HG03108 (cell line): Measurements from ENCODE around the gene HIP1.
"Not testable (repeated sequence)": the region's sequence is repeated elsewhere in the genome, so short reads cannot be mapped to it uniquely, and the experiment has no call there.

Experiments used
- ATAC-seq: cut with Tn5 transposase; IDR thresholded peaks from one replicate; pipeline ENCODE4 v1.9.1; 2021; ENCODE audit warnings: moderate library complexity; ENCODE audit not compliant: unreplicated experiment

Gene HIP1

DNA sequence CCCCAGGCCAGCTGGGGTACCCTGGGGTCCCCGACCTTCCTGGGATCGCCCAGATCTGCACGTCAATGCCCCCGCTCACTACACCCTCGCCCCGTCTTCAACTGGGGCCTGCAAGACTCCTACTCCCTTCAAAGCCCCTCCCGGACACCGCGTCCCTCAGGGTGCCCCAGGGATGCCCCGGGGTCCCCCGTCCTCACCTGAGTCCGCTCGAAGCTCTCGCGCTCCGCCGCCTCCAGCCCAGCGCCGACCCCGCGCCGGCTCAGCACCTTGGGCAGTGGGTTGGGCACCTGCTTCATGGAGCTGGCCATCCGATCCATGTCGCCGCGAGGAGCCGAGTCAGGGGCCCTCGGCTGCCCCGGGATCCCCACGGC lies at the start of gene HIP1:
Gene HIP1 (minus strand): TSS at position 338 of the 371 bp plus-strand sequence. CDS start 21 bp downstream, at position 317.
- no peak for ATAC-seq

DNA sequence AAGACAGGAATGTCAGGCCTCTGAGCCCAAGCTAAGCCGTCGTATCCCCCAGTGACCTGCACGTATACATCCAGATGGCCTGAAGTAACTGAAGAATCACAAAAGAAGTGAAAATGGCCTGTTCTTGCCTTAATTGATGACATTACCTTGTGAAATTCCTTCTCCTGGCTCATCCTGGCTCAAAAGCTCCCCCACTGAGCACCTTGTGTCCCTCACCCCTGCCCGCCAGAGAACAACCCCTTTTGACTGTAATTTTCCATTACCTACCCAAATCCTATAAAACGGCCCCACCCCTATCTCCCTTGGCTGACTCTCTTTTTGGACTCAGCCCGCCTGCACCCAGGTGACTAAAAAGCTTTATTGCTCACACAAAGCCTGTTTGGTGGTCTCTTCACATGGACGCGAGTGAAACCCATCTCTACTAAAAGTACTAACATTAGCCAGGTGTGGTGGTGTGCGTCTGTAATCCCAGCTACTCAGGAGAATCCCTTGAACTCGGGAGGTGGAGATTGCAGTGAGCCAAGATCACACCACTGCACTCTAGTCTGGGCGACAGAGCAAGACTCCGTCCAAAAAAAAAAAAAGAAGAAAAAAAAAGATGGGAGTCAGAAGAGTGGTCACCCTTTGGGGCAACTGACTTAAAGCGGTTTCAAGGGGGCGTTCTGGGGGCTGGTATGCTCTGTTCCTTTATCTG lies 49.6 kb upstream of the HIP1 start:
- ATAC-seq = not testable (repeated sequence)

DNA sequence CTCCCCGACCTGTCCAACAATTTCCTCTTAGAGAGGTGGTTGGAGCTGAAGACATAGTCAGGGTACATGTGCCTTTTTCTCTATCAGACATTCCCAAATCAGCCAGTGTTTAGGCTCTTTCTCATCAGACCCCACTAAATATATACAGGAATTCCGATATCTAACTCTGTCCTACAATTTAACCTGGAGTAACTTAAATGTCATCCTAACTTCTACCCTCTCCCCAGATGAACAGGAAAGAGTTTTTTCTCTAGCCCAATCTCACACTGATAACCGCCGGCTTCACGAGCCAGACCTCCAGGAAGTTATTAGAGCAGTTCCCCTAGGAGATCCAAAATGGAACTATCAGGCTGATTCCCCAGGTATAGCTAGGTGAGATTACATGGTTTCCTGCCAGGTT lies 44.3 kb upstream of the HIP1 start:
- not testable (repeated sequence) for ATAC-seq

DNA sequence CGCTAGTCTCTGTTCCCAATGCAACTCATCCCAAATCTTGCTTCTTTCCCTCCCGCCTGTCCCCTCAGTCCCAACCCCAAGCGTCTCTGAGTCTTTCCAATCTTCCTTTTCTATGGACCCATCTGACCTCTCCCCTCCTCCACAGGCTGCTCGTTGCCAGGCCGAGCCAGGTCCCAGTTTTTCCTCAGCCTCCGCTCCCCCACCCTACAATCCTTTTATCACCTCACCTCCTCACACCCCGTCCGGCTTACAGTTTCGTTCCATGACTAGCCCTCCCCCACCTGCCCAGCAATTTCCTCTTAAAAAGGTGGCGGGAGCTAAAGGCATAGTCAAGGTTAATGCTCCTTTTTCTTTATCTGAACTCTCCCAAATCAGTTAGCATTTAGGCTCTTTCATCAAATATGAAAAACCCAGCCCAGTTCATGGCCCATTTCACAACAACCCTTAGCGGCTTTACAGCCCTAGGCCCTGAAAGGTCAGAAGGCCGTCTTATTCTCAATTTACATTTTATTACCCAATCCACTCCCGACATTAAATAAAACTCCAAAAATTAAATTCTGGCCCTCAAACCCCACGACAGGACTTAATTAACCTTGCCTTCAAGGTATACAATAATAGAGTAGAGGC lies 42.0 kb upstream of the HIP1 start:
- not testable (repeated sequence) for ATAC-seq

DNA sequence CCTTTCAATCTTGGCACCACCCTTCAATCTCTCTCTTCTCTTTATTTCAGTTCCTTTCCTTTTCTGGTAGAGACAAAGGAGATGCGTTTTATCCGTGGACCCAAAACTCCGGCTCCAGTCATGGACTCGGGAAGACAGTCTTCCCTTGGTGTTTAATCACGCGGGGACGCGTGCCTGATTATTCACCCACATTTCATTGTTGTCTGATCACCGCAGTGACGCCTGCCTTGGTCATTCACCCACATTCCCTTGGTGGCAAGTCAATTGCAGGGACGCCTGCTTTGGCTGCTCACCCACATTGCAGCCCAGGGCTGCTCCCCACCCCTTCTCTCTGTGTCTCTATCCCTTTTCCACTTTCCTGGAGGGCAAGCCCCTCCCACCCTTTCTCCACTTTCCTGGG lies 40.8 kb upstream of the HIP1 start:
- ATAC-seq = not testable (repeated sequence)

DNA sequence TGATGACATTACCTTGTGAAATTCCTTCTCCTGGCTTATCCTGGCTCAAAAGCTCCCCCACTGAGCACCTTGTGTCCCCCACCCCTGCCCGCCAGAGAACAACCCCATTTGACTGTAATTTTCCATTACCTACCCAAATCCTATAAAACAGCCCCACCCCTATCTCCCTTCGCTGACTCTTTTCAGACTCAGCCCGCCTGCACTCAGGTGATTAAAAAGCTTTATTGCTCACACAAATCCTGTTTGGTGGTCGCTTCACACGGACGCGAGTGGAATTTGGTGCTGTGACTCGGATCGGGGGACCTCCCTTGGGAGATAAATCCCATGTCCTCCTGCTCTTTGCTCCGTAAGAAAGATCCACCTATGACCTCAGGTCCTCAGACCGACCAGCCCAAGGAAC lies 40.3 kb upstream of the HIP1 start:
- not testable (repeated sequence) for ATAC-seq

DNA sequence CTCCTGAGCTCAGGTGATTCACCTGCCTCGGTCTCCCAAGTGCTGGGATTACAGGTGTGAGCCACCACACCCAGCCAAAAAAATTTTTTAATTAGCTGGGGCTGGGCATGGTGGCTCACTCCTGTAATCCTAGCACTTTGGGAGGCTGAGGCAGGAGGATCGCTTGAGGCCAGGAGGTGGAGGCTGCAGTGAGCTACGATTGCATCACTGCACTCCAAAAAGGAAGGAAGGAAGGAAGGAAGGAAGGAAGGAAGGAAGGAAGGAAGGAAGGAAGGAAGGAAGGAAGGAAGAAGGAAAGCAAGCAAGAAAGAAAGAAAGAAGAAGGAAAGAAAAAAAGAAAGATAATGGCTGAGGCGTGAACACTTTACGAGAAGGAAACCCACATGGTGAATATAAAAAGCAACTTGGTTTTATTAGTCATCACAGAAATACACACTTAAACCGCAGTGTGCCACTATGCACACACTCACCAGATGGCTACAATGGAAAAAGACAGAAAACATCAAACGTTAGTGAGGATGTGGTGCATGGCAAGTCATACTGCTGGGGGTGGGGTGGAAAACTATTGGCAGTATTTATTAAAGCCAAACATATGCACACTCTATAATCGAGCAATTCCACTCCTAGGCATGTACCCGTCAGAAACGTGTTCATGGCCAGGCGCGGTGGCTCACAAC lies 37.7 kb upstream of the HIP1 start:
- ATAC-seq = no peak

DNA sequence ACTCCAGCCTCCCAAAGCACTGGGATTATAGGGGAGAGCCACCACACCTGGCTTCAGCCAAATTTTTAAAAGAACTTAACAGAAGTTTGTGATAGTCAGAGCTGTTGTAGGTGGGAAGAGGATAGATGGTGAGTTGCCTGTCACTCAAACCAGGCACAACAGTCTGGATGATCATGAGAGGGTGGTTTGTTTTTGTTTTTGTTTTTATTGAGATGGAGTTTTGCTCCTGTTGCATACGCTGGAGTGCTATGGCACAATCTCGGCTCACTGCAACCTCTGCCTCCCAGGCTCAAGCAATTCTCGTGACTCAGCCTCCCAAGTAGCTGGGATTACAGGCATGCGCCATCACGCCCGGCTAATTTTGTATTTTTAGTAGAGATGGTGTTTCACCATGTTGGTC lies 35.2 kb upstream of the HIP1 start:
- not testable (repeated sequence) for ATAC-seq

DNA sequence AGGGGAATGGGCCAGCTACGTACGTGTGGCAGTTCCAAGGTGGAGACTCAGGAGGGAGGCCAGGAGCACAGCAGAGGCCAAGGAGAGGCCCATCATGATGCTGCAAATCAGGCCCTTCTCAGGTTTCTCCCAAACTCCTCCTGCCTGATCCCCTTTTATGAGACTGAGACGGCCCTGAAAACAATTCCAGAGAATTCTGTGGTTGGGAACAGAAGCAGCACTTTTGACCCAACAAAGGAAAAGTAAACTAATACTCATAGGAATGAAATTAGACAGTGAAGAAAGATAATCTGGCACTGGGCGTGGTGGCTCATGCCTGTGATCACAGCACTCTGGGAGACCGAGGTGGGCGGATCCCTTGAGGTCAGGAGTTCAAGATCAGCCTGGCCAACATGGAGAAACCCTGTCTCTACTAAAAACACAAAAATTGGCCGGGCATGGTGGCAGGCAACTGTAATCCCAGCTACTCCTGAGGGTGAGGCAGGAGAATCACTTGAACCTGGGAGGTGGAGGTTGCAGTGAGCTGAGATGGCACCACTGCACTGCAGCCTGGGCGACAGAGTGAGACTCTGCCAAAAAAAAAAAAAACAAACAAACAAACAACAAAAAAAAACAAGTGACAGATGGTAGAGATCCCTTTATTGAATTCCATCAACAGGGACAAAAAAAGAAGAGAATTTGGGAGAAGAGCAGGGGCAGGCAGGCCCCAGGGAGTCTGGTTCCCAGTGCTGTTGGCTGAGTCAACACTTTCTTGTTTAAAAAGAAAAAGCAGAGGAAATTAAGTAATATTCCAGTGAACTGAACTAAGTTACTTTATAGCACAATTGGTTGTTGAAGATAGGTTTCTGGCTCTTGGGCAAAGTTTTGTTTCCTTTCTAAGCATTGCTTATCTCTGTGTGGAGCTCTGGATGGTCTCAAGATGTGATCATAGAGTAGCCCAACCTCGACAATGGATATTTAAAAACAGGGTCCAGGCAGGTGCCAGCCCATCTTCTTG lies 33.6 kb upstream of the HIP1 start, which contains the start of gene CCL26:
Gene CCL26 (minus strand): TSS at position 131 of the 997 bp plus-strand sequence. CDS start 35 bp downstream, at position 96.
- ATAC-seq = no peak

DNA sequence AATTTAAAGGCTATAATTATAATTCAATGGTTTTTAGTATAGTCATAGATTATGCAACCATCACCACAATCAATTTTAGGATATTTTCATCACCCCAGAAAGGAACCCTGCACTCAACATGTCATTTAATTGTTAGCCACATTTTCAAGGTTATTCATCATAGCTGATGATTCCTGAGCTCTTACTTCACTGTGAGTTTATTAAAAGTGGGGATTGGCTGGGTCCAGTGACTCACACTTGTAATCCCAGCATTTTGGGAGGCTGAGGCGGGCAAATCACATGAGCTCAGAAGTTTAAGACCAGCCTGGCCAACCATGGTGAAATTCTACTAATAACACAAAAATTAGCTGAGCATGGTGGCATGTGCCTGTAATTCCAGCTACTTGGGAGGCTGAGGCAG lies 32.5 kb upstream of the HIP1 start:
- no peak for ATAC-seq

DNA sequence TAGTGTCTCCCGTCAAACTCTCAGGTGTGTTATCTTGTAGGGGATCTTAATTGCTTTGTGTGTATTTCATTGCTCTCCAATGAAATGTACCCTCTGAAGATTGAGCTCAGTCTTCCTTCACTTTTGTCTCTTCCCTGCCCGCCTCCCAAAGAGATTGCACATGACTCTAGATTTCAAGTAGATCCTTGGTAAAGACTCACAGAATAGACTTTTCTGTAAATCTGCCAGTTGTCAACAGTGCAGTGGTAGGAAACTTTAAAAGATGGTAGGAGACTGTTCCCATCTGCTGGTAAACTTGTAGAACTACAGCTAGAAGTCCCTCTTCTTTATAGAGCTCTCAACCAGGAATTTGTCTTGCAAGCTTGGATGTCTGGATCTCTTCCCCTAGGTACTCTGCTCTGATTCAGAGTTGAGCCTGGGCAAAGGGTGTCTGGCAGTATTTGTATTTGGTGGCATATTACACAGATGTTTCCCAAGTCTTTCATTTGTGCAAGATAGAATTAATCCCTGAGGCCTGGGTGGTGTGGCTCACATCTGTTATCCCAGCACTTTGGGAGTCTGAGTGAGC lies 23.7 kb upstream of the HIP1 start:
- ATAC-seq = no peak

DNA sequence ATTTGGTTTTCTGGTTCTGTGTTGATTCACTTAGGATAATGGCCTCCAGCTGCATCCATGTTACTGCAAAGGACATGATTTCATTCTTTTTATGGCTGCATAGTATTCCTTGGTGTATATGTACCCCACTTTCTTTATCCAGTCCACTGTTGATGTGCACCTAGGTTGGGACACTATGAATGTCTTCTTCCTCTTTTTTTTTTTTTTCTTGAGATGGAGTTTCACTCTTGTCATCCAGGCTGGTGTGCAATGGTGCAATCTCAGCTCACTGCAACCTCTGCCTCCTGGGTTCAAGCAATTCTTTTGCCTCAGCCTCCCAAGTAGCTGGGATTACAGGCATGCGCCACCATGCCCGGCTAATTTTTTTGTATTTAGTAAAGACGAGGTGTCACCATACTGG lies 23.1 kb upstream of the HIP1 start:
- not testable (repeated sequence) for ATAC-seq

DNA sequence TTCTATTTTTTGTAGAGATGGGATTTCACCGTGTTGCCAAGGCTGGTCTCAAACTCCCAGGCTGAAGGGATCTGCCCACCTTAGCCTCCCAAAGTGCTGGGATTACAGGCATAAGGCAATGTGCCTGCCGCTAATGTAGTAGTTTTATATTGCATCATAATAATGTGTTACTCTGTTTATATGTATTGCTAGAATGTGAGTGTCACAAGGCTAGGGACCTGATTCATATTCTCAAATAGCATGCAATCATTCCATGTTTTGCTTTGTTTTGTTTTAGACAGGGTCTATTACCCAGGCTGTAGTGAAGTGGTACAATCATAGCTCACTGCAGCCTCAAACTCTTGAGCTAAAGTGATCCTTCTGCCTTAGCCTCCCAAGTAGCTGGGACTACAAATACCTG lies 19.8 kb upstream of the HIP1 start:
- ATAC-seq = no peak

DNA sequence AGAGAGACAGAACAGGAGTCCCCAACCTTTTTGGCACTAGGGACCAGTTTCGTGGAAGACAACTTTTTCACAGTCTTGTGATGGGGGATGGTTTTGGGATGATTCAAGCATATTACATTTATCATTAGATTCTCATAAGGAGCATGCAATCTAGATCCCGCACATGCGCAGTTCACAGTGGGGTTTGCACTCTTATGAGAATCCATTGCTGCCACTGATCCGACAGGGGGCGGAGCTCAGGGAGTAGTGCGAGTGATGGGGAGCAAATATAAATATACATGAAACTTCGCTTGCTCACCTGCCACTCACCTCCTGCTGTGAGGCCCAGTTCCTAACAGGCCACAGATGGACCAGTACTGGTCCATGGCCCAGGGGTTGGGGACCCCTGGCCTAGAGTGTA lies 19.1 kb upstream of the HIP1 start:
- no peak for ATAC-seq

DNA sequence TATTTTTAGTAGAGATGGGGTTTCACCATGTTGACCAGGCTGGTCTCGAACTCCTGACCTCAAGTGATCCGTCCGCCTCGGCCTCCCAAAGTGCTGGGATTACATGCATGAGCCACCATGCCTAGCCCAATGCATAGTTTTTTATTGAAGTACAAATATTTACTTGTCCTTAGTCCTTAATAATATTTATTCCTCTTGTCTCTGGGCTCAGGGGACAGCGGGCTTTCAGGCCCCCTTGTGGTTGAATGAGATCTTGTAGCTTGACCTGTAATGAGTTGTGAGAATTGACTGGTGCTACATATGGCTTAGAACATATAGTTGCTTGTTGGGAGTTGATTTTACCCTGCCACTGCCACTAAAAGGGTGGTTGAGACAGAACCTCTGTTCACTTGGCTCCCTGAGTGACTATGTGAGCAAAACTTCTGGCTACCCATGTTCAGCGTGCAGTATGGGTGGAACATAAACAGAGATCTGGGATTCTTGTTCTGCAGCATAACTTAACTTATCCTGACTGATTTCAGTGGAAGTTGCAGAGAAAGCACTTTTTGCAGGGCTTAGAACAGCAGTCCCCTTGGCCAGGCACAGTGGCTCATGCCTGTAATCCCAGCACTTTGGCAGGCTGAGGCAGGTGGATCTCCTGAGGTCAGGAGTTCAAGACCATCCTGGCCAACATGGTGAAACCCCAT lies 18.4 kb upstream of the HIP1 start:
- no peak for ATAC-seq

DNA sequence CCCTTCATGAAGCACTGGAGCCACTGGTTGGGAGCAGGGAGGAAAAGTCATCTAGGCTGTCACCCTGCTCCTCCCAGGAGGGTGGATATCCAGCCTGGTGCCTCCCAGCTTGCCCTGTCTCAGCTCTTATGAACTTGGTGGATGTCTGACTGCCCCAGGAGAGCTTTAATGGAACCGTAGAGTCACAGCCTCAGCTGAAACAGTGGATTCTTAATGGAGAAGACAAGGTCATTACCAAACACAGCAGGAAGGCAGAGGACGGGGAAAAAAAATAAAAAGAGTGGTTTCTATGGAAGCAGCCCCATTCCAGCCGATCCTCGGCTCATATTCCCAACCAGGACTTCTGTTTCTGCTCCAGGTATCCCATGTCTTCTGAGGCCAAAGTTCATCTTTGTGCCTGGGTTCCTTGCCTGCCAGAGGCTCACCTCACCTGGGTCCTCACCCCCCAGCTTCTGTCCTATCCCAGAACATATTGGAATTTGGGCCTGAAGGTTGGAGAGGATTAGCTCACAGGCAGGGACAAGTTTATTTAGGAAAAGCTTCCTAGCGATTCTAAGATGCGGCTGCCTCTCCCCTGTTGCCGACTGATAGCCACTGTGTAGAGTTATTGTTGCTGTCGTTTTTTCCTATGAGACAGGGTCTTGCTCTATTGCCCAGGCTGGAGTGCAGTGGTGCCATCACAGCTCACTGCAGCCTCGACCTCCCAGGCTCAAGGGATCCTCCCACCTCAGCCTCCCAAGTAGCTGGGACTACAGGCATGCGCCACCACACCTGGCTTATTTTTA lies 17.7 kb upstream of the HIP1 start:
- no peak for ATAC-seq

DNA sequence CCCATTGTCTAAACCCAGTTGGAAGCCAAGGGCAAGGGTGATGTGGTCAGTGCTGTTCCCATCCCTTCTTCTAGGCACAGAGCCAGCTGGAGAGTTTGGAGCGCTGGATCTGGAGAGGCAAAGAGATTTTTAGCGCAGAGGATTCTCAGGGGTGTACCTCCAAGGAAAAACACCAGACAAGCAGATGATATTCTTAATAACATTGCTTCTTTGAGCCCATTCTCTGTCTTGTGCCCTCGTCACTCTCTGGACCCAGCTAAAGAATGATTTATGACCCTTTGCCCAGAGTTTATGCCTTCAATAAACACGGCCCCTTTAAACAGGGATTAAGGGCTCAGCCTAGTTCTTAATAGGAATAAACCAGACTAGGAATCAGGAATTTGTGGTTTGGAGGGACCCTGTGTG lies 4.7 kb upstream of the HIP1 start:
- no peak for ATAC-seq

DNA sequence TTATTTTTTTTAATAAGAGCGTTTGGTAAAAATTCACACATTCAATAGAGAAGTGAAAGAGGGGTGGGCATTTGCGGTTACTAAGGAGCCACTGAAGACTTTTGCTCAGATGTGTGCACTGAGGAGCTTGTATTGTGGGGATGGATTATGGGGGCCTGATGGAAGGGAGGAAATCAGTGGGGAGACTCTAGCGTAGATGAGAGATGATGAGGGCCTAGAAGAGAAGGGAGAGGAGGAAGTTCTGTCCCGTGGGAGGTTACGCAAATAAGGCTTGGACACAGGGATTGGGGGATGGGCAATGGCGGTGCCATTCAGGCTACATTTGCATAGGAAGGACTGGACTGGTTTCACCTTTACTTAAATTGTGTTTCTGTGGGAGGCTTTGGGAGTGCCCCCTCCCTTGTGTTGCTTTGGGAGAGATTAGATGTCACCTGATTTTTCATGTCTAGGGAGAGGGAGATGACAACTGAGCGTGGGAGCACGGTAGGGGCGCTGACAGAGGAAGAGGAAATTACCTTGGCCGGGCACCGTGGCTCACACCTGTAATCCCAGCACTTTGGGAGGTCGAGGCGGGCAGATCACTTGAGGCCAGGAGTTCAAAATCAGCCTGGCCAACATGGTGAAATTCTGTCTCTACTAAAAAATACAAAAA lies 2.2 kb upstream of the HIP1 start:
- ATAC-seq = no peak
